ENCODE data around the gene MTMR3.

Gene MTMR3

DNA sequence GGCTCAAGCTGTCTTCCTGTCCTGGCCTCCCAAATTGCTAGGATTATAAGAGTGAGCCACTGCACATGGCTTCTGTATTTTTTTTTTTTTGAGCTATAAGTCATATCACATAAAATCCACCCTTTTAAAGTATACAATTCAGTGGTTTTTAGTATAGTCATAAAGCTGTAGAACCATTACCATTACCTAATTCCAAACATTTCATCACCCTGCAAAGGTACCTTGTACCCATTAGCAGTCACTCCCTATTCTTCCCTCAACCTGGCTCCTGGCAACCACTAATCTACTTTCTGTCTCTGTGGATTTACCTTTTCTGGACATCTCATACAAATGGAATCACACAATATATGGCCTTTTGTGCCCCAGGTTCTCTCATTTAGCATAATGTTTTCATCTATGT is 84.5 kb downstream of the MTMR3 start:
- no peak overlapping the region for H3K27ac ChIP-seq
- TF ChIP-seq, protein P1, sequence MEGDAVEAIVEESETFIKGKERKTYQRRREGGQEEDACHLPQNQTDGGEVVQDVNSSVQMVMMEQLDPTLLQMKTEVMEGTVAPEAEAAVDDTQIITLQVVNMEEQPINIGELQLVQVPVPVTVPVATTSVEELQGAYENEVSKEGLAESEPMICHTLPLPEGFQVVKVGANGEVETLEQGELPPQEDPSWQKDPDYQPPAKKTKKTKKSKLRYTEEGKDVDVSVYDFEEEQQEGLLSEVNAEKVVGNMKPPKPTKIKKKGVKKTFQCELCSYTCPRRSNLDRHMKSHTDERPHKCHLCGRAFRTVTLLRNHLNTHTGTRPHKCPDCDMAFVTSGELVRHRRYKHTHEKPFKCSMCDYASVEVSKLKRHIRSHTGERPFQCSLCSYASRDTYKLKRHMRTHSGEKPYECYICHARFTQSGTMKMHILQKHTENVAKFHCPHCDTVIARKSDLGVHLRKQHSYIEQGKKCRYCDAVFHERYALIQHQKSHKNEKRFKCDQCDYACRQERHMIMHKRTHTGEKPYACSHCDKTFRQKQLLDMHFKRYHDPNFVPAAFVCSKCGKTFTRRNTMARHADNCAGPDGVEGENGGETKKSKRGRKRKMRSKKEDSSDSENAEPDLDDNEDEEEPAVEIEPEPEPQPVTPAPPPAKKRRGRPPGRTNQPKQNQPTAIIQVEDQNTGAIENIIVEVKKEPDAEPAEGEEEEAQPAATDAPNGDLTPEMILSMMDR (conservative IDR thresholded peaks at IDR 0.05), result no peak

DNA sequence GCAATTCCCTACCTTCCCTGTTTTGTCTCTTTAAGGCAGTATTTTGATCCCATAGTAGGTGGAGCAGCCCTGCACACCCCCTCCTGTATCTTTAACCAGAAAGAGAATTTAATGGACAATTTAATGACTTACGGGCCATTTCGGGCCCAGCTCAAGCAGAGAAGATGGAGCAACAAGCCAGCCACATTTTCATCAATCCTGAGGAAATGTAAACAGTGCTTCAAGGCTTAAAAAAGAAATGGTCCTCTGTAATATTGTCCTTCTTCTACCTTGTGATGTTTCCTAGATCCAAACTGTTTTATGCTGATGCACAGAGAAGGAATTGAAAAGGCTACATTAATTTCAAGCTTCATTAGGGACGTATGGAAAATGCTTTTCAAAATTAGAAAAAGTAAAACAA is 88.6 kb downstream of the MTMR3 start:
- H3K27ac ChIP-seq, result no peak overlapping the region
- TF ChIP-seq, protein P1 (conservative IDR thresholded peaks at IDR 0.05), result no peak

DNA sequence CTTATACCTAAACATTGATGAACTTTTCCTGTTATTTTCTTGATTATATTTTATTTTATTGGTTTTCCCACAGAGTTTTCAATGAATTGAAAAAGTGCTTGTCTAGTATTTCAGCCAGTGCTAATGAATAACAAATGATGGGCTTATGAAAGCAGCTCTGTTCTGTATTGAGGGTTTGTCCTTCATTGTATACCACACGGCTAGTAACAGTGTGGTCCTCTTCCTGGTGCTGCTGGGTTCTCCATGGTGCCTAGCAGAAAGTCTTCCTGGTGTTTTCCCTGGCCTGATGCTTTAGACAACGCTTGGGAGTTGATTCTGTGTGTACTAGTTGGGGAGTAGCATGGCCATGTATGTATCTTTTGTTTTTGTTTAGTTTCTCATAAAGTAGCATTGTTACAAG is 89.1 kb downstream of the MTMR3 start:
- H3K27ac ChIP-seq, result no peak overlapping the region
- TF ChIP-seq, protein P1 (conservative IDR thresholded peaks at IDR 0.05), result no peak

DNA sequence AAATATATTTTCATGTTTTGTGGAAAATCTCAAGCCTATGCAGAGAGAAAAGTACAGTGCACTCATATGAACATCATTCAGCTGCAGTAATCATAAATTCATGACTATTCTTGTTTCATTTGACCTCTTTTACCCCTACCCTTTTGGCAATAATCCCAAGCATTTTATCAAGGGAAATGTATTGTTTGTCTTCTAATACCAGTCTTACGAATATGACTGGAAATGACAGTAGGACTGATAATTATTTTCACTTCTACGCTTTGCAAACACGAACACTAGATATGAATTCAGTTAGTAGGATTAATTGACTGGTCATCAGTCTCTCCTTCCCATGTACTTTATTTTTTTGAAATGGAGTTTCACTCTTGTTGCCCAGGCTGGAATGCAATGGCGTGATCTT is 90.3 kb downstream of the MTMR3 start:
- peak overlapping the region; percentile 56 for H3K27ac ChIP-seq
- TF ChIP-seq, protein P1 (conservative IDR thresholded peaks at IDR 0.05), result no peak

DNA sequence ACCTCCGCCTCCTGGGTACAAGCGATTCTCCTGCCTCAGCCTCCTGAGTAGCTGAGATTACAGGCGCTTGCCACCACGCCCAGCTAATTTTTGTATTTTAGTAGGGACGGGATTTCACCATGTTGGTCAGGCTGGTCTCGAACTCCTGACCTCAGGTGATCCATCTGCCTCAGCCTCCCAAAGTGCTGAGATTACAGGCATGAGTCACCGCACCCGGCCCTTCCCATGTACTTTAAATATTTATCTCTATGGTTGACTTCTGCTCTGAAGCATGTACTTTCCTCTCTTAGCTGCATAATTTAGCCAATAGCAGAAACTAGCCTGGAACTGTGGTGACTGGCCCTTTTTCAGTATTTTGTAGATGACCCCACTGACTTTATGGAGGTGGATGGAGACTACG is 90.7 kb downstream of the MTMR3 start:
- H3K27ac ChIP-seq, result peak overlapping the region; percentile 56

DNA sequence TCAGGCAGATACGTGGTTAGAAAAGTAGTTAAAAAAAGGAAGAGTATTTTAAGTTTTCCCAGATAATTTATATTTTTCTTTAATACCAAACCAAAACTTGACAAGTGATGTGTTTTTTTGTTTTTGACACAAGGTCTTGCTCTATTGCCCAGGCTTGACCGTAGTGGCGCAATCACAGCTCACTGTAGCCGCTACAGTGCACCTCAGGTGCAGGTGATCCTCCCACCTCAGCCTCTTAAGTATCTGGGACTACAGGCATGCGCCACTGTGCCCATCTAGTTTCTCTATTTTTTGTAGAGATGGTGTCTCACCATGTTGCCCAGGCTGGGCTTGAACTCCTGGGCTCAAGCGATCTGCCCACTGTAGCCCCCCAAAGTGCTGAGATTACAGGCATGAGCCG is 92.5 kb downstream of the MTMR3 start:
- H3K27ac ChIP-seq, result no peak overlapping the region
- TF ChIP-seq, protein P1 (conservative IDR thresholded peaks at IDR 0.05), result no peak

DNA sequence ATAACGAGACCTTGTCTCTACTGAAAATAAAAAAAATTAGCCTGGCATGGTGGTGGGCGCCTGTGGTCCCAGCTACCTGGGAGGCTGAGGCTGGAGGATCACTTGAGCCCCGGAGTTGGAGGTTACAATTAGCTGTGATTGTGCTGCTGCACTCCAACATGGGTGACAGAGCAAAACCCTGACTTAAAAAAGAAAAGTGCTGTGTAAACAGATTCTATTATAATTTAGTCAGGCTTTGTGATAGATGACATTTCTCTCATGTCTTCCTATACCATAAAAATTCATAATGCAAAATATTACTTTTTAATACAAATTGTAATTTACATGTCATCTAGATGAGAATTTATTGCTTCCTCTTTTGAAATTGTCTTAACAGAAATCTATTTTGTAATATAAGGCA is 94.1 kb downstream of the MTMR3 start:
- TF ChIP-seq, protein P1 (conservative IDR thresholded peaks at IDR 0.05), result no peak
- no peak overlapping the region for H3K27ac ChIP-seq

DNA sequence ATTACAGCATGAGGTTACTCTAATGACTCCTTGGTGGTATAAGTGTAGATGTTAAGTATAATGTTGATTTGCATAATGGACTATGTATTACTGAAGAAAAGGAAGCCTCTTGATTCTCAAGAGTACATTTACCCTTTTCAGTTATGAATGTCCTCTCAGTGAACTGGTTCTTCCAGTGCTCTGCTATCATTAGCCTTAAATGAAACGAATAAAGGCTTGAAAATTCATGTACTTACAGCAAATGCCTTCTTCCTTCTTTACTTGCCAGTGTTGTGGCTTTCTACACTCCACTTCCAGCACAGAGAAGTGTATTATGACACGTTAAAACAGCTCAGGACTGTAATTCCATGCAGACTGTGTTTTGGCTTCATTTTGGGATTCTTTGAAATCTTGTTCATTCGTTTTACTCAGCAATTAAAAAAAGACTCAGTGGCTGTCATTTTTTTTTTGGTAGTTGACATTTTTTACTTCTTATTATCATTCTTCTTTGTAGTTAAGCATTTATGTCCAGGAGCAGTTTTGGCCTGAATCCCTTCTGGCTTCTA is 96.9 kb downstream of the MTMR3 start:
- TF ChIP-seq, protein P1 (conservative IDR thresholded peaks at IDR 0.05), result no peak
- peak overlapping the region; percentile 56 for H3K27ac ChIP-seq
